Fibroblast of peridontal ligament (primary cell): Measurements from ENCODE around the gene GTF2F1.
"Not testable (repeated sequence)": the region's sequence is repeated elsewhere in the genome, so short reads cannot be mapped to it uniquely, and the experiment has no call there.

Experiments used
- DNase-seq: peaks from one replicate; pipeline ENCODE4 v3.0.0-alpha.2; 2010; ENCODE audit errors: extremely low read depth

Gene GTF2F1, protein sequence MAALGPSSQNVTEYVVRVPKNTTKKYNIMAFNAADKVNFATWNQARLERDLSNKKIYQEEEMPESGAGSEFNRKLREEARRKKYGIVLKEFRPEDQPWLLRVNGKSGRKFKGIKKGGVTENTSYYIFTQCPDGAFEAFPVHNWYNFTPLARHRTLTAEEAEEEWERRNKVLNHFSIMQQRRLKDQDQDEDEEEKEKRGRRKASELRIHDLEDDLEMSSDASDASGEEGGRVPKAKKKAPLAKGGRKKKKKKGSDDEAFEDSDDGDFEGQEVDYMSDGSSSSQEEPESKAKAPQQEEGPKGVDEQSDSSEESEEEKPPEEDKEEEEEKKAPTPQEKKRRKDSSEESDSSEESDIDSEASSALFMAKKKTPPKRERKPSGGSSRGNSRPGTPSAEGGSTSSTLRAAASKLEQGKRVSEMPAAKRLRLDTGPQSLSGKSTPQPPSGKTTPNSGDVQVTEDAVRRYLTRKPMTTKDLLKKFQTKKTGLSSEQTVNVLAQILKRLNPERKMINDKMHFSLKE

DNA sequence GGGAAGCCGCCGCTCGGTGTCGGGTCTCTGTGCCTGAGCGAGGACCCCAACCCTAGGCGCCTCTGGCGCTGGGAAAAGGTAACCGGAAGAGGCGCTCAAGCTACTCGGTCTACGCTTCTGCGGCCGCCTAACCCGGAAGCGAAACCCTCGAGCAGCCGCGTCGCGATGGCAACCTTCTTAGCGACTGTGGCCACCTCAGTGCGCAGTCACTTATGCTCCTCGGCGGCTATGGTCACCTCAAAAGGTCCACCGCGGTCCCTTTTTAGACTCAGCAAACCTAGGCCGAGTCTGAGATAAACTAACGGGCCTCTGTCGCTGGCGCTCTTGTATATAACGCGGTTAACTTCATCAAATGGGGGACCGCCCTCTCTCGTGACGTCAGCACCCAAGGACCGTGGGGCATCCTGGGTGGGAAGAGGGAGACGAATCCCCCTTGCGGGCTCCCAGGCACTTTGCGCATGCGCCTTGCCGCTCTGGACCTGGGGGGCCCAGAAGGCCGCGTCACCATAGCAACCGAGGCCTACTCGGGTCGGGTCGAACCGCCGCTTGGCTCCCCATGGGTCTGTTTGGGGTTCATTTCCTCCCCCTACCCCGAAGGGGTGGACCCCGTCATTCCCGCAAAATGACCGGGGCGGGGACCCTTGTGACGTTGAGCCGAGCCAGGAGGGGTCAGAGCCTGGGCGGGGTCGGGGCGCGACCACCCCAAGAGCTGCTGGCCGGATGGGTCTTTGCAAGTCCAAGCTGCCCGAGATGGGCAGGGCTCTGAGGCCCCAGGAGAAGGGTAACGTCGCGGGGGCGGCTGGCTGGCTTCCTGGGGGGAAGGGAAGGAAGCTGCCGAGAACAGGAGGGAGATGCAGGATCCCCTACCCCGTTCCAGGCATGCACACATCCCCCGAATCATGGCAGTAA is at the start of gene GTF2F1:
TSS of gene GTF2F1 (minus strand) at position 91 of the 909 bp plus-strand sequence. CDS start 169 bp downstream, outside the sequence.
- DNase-seq = peak; percentile 97

DNA sequence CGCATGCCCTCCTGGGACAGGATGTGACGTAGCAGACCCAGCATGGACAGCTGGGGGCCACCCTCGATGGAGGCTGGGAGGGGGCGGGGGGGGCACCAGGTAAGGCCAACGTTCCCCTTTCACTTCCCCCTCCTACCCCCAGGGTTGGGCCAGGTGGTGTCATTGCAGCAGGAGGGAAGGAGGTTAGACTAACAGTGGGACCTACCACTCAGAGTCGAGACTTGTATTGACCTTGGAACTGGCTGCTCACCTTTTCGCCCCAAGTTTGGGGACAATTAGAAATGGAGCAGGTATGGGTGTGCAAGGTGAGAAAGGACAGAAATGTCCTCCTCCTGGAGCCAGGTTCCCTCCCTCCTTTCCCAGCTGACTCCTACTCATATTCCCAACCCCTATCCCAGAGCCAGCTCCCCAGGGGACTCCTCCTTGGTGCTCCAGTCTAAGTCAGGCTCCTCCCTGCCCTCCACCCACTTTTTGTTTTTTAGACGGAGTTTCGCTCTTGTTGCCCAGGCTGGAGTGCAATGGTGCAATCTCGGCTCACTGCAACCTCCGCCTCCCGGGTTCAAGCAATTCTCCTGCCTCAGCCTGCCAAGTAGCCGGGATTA is 49.2 kb upstream of the GTF2F1 start:
- DNase-seq = no peak

DNA sequence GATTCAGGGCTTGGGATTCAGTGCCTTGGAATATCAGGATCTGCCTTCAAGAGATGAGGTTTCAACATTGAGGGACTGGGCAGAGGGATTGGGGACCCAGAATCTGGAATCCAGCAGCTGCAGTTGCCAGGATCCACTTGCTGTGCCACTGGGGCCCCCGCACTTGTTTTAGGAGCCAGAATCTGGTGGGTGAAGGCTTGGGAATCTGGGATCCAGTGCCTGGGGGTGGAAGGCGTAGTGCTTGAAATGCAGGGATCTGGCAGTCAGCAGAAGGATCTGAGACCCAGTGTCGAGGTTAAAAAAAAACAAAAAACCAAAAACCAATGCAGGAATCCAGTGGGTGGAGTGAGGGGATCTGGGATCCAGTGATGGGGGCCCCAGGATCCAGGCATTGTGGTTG is 47.9 kb upstream of the GTF2F1 start:
- no peak for DNase-seq

DNA sequence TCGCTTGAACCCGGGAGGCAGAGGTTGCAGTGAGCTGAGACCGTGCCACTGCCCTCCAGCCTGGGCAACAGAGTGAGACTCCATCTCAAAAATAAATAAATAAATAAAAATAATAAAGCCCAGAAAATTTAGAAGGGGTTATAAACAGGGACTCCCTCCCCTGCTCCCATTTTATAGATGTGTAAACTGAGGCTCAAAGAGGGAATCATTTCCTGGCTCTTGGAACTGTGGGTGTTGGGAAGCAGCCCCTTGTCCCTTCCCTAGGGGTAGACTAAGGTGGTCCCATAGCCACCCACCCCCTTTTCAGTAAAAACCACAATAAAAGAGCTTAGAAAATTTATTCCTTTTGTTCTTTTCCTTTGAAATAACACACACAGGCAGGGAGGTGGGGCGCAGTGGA is 46.8 kb upstream of the GTF2F1 start:
- DNase-seq = no peak

DNA sequence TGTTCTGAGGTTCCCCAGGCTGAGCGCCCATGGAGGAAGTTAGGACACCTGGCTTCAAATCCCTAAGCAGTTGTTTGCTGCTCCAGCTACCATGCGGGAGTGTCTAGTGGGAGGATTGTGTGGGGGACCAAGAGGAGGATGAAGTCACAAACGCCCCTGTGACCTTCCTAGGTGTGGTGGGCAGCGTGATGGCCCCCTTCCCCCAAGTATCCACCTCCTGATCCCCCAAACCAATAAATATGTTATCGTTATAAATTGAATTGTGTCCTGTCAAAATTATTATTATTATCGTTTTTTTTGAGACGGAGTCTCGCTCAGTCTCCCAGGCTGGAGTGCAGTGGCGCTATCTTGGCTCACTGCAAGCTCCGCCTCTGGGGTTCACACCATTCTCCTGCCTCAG is 40.7 kb upstream of the GTF2F1 start, which contains the start of gene SLC25A41:
TSS of gene SLC25A41 (minus strand) at position 101 of the 400 bp plus-strand sequence. CDS start at position 31, 70 bp downstream.
- DNase-seq = no peak

DNA sequence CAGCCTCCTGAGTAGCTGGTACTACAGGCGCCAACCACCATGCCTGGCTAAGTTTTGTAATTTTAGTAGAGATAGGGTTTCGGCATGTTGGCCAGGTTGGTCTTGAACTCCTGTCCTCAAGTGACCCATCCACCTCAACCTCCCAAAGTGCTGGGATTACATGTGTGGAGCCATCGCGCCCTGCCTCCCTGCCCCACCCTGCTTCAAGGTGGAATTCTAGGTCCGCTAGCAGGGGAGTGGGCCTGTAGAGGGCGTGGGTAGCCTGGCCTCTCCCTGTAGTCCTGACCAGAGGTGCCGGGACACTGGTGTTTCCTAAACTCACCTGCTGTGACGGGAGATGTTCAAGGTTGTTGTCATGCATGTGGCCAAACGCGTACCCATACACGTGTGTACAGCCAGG is 40.2 kb upstream of the GTF2F1 start:
- DNase-seq = no peak

DNA sequence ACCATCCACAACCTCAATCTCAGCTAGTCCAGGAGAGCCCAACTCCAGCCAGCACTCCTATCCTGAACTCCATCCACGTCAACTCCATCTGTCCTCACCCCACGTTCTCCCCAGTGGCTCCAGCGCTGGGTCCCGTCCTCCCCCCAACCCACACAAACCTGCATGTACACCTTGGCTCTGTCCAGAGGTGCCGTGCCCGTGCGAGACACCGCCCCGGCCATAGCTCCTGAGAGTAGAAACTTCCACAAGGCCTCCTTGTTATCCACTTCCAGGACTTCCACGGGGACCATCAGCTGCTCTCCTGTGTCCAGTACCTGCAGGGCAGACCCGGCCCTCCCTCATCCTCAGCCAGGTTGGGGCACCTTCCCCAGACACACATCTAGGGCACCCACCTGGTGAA is 38.9 kb upstream of the GTF2F1 start:
- DNase-seq = no peak

DNA sequence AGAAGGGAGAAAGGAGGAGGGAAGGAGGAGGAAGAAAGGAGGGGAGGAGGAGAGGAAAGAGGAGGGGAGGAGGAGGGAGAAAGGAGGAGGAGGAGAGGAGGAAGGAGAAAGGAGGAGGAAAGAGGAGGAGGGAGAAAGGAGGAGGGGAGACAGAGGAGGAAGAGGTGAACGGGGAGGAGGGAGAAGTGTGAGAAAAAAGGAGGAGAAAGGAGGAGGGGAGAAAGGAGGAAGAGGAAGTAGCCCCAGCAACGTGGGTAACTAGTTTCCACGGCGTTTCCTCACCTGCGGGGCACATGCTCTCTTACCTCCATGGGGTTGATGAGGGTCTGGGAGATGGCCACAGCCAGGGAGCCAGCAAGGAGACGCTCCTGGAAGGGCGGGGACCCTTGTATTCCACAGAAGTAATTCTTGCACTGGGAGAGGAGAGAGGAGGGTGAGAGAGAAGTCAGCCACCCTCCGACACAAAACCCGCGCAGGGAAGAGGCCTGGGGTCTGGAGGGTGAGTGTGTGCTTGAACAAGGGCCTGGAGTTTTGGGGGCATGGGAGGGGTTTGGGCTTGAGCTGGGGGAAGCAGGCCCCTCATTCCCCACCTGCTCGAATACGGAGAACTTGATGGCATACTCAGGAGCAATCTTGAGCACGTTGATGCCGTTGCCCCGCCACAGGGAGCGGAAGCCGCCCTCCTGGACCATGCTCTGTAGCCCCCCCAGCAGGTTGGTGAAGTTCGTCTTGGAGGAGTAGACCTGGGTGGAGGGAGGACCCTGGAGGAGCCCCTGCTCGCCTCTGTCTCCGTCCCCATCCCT is 36.7 kb upstream of the GTF2F1 start:
- no peak for DNase-seq

DNA sequence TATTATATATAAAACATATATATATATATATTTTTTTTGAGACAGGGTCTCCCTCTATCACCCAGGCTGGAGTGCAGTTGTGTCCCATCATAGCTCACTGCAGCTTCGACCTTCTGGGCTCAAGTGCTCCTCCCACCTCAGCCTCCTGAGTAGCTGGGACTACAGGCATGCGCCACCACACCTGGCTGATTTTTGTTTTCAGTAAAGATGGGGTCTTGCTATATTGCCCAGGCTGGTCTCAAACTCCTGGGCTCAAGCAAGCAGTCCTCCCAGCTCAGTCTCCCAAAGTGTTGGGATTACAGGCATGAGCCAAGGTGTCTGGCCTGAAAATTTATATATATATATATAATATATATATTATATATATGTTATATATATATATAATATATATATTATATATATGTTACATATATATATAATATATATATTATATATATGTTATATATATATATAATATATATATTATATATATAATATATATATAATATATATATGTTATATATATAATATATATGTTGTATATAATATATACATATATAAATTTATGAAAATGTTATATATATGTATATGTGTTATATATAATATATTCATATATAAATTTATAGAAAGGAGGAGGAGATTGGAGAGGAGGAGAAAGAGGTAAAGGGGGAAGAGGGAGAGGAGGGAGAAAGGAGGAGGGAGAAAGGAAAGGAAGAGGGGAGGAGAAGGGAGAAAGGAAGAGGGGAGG is 35.9 kb upstream of the GTF2F1 start:
- DNase-seq = not testable (repeated sequence)

DNA sequence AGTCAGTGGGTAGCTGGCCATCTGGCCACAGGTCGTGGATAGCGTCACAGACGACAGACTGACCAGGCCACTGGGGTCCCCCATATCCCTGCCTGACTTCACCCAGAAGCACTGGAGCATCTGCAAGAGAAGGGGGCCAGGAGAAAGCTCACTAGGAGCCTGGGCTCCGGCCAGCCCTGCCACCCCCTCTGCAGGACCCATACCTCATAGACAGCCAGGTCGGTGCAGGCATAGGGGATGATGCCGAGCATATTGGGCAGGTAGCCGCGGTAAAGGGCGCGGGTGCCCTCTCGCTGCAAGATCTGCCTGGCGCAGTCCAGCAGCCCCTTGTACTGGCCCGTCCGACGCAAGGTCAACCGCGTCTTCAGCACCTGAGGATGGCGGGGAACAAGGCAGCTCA is 34.2 kb upstream of the GTF2F1 start:
- no peak for DNase-seq

DNA sequence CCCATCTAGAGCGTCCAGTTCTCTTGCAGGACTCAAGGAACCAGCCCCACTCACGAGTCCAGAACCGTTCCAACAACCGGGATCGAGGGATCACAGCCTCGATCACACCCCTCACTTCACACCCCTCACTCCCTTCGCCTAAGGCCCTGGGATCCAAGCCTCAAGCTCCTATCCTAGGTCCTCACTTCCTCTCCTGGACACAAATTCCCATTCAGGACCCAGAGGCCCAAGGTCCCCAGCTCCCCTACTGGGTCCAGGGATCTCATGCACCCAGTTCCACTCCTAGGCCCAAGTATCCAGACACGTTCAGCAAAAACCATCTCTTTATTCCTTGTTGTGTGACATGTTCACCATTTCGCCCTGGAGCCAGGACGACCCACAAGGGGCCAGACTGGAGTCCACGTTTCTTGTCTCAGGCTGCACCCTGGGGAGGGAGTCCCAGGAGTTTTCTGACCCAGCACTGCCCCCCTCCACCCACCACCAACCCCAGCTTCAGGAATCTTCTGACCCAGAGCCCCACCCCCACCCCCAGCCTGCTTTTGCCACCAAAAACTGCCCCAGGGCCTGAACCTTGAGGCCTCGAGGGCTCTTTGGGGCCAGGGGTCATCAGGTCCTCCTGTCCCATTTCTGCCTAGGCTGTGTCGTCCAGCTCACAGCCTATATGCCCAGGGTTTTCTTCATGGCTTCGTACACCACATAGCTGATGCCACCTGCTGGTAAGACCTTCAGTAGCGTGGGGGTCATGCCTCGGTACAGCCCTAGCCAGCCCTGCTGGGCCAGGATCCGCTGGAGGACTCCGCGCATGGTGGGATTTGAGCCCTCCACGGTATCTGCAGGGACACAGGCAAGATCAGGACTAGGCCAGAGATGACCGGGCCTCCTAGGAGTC is 33.0 kb upstream of the GTF2F1 start:
- no peak for DNase-seq

DNA sequence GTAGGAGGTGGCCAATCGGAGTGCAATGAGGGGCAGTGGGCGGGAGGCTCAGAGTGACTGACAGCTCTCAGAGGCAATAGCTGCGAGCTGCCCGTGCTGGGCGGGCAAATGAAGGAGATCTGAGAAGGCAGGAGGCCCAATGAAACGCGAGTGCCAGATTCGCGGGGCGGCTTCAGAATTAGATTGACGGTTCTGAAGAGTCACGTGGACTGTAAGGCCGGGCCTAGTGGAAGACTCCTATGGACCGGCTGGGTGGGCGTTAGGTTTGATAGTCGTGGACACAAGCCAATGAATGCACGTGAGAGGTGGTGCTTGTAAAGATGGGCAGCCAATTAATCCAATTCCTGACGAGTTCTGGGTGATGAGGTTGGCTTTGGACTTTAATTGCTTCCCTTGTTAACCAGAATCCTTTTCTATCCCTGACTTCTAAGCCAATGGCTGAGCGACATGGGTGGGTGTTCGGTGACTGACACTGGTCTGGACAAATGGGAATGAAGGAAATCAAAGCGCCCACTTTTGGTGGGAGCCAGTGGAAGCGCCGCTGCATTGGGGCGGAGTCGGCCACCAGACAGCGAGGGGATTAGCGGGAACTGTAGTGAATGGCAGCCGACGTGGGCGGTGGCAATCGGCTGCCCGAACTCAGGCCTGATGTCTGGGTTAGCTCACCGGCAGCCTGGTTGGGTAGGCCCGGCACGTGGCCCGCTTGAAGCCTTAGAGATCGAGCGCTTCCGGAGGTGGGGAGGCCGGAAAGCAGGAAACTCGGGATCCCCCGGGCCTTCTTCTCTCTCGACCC is 32.2 kb upstream of the GTF2F1 start:
- DNase-seq = peak; percentile 100

DNA sequence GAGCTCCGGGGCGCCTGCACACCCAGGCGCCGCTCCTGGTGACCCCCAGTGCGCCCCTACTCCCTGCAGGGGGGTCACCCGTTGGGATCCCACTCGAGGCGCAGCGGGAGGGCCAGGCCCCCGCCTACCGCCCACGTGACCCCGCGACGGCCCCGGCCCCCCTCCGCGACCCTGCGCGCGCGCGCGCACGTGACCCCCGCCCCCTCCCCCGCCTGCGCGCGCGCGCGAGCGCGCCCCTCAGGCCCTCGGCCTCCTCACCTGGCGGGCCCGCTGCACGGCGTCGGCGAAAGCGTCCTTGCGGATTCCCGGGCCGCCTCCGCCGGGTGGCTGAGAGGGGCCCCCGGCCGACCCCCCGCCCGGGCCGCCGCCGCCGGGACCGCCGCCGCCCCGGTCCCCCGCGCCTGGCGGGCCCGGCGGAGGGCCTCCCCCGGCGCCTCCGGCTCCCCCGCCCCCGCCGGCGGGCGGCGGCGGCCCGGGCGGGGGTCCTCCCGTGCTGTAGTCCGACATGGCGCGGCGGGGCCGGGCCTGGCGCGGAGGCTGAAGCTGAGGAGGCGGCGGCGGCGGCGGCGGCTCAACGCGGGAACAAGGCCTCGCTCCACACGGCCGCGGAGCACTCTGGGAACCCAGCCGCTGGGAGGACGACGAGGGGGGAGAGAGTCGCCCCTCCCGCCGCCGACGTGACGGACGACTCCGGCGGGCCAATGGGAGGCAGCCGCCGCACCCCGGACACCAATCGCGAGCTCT is 31.4 kb upstream of the GTF2F1 start, which contains the start of gene KHSRP:
TSS of gene KHSRP (minus strand) at position 617 of the 744 bp plus-strand sequence. CDS start at position 507, 110 bp downstream.
- no peak for DNase-seq

DNA sequence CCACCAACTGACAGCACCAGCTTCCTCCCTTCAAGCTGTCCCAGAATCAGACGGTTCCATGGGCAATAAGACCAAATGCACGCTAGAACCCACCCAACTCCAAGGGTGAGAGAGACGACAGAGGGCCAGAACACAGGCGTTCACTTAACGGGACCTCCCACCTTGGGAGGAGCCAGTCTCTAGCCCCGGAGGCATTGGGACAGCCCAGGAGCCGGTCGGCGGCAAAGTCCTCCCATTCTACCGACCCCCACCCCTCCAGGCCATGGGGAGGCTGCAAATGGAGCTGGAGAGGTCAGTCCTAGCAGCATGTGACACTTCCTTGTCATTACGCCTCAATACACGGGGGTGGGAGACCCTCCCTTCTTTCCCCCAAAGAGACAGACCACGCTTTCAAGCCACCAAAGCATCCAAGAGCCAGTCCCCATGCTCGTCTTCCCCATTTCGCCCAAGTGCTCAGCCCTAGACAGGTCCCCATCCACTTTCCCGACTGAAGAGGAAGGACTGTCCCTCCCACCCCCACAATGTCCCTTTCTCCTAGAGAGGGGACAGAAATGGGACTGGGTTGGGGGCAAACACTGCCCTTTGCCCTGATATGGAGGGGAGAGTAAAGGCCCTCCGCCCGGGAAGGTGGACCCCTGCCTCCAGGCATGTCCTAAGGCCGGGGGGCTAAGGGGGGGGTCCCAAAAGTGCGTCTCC is 30.7 kb upstream of the GTF2F1 start:
- DNase-seq = peak; percentile 35

DNA sequence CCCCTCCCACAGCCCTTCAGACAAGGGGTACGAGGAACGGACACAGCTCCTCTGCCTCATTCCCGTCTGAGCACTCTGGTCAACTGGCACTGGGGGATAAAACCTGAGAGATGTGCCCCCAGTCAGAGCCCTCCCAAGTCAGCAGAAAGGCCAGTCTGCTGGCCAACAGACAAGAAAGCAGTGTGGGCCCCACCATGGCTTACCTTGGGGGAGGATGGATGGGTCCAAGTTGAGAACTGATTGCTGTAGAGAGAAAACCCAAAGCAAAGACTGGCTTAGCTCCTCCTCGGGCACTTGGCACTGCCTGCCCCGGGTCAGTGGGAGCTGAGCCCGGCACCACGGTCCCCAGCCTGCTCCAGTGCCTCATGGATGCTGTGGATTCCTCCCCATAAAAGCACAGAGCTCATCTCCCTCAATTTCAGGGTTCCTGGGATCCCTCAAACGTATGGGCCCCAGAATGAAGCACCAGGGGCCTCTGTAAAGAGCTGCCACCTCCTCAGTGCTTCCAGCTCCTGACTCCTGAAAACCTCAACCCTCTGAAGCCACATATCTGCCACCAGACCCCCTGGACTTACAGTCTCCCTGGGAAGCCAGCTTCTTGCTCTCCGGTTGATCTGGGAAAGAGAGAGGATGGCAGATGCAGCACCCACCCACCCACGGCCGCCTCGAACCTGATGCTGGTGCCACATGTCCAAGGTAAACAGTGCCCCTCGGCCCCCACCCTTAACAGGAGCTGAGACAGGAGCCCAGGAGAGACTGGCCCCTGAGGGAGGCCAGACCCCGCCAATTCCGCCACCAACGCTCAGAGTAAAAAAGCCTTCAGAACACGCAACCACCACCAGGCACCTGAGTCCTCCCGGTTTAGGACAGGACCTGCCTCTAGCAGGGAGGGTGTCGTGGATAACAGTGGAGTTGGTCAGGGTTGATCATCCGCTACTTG is 28.4 kb upstream of the GTF2F1 start:
- DNase-seq = no peak

DNA sequence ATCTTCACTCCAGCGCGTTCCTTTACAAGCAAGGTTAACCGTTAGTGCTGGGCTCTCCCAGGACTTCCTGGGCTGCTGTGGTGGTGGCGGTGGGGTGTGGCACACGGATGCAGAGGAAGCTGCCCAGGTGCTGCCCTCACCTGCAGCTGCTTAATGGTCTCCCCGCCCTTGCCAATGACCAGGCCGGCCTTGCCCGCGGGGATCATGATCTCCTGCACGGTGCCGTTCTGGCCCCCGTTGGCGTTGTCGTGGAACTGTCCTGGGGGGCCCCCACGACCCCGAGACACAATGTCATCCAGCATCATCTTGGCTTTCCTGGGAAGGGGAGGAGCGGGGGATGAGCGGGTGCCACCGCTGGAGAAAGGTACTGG is 25.6 kb upstream of the GTF2F1 start:
- DNase-seq = no peak
